HG03025 (cell line): ENCODE data around the gene CCDC126.
"Not testable (repeated sequence)": the region's sequence is repeated elsewhere in the genome, so short reads cannot be mapped to it uniquely, and the experiment has no call there.

Experiments
- ATAC-seq: cut with Tn5 transposase; IDR thresholded peaks from one replicate; pipeline ENCODE4 v1.9.1; 2021; ENCODE audit warnings: mild to moderate bottlenecking, moderate library complexity; ENCODE audit not compliant: unreplicated experiment, low FRiP score

The CCDC126 gene

GRCh38 chr7:23597094-23598091, at the start of gene CCDC126:
Gene CCDC126 (plus strand): TSS chr7:23597382. CDS start chr7:23611316, 13,934 bp downstream.
- ATAC-seq, result peak; percentile 81

GRCh38 chr7:23547662-23548061, 49.5 kb upstream of the CCDC126 start:
- no peak for ATAC-seq

DNA sequence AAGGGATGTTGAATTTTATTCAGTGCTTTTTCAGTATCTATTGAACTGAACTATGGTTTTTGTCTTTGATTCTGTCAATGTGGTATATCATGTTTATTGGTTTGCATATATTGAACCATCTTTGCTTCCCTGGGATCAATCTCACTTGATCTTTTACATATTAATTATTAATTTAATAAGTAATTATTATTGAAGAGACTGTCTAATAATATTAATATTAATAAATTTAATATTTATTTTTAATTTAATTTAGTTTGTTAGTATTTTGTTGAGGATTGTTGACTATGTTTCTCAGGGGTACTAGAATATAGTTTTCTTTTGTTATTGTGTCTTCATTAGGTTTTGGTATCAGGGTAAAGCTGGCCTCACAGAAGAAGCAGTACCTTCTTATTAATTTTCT, 38.9 kb upstream of the CCDC126 start:
- no peak for ATAC-seq

GRCh38 chr7:23570592-23571200, 26.5 kb upstream of the CCDC126 start:
- ATAC-seq, result no peak

DNA sequence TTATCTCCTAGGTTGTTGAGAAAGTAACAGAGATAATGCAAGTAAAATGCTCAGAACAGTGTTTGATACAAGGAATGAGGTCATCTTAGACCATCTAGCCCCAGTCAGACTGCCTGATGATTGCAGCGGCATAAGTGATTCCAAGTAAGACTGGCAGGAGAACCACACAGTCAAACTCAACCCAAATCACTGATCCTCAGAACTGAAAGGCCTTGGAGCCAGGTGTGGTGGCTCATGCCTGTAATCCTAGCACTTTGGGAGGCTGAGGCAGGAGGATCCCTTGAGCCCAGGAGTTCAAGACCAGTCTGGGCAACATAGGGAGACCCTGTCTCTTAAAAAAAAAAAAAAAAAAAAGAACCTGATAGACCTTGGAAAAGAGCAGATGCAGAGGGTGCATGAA, 15.2 kb upstream of the CCDC126 start:
- ATAC-seq, result not testable (repeated sequence)

DNA sequence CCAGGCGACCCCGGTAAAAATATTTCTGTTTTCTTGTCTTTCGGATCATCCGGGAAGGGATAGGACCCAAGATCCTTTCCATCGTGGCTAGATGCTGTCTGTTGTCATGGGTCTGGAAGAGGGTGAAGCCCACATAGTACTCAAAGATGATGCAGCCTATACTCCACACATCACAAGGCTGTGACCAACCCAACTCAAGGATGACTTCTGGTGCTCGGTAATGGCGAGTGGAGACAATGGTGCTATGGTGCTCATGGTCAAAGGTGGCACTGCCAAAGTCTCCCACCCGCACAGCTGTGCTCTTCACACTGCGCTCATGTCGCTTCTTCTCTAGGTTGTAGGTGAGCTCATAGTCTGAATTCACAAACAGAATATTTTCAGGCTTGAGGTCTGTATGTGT, 11.9 kb upstream of the CCDC126 start:
- ATAC-seq, result not testable (repeated sequence)

GRCh38 chr7:23586159-23586558, 11.0 kb upstream of the CCDC126 start:
- no peak for ATAC-seq

DNA sequence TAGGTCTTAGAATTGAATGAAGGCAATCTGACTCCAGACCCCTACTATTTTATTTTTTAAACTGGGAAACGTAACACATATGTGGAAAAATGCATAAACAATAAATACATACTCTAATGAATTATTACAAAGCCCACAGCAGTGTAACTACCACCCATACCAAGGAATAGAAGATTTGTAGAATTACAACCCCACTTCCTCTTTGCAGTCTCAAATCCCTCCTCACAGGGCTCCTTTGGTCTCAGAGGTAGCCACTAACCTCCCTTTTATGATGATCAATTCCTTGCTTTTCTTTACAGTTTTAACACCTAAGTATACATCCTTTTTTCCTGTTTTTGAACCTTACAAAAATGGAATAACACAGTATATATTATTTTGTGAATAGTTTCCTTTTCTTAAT, 6.7 kb upstream of the CCDC126 start:
- no peak for ATAC-seq

- no peak for ATAC-seq
These were observed 3.5 kb upstream of the CCDC126 start for GRCh38 chr7:23593706-23594105.

DNA sequence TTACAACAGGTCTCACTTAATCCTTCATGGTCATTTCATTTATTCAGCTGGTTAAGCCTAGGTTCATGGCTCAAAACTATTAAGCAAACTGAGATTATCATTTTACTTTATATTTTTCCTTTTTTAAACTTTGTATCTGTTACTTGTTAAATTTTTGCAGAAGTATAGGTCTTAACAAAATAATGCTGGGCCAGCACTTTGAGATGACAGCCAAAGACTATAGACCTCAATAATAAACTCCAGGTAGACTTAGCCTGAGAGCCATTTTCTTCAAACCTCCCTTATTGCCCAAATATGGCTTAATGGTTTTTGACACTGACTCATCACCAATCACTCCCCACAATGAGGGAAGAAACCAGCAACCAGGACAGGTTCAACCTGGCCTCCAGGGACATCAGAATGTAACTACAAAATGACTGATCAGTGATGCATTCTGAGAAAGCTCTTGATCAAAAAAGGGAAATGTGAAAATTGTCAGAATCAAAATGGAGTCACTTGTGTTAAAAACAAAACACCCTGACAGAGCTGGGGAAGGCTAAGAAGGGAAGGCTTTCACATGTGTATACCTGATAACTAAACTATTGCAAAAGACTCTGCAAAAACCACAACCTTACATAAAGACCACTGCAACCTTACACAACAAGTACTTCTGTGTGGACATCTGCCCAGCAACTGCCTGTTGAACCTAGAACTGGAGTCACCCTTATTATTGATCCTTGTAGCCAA, 2.1 kb upstream of the CCDC126 start:
- ATAC-seq, result no peak

GRCh38 chr7:23598296-23598695, 1.1 kb downstream of the CCDC126 start:
- no peak for ATAC-seq

GRCh38 chr7:23600236-23600635, 3.1 kb downstream of the CCDC126 start:
- ATAC-seq, result no peak

- no peak for ATAC-seq
These were observed 6.6 kb downstream of the CCDC126 start for GRCh38 chr7:23603632-23604295.

DNA sequence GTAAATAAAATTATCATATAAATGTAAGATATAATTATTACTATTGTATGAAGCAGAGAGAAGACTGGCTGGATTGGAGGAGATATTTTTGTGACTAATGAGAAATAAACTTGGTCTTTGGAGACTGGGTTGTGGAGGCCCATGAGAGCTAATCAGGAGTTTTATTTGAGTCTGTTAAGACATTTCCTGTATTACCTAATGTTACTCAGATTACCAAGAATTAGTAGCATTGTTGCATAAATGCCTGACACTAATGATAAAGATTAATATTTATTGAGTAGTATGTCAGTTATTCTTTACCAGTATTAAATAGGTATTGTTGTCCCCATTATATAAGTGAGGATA, 7.1 kb downstream of the CCDC126 start:
- ATAC-seq, result no peak

DNA sequence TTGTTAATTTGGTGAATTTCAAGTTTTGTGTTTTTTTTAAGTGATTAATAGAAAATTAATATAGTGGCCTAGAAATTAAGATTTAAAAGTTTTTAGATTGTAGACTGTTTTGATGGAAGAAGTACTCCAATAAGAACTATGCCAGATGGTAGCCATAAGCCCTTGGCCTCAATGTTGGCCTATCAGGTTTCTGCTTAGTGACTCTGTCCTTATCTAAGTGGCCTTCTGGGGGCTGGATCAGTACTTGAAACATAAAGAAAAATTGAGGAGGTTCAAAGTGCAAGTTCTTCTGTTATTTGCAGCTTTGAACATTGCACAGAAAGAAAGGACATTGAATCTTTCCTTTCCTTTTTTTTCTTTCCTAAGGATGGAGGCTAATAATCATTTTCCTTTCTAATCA, 9.9 kb downstream of the CCDC126 start:
- no peak for ATAC-seq

DNA sequence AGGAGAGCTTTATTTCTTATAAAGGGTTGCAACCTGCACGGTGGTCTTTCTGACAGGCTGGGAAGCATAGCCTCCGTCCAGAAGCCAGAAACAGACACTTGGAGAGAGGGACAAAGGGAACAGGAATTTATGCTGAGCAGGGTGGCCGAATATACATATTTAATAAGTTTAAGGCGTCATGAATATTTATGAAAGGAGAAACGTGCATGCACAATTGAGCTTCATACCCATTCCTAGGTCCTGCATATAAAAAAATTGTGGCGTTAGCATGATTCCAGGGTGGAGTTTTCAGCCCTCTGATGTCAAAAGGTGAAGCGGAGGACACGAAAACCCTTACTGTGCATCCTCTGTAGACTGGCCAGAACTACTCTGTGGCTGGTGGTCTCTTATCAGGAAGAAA, 10.7 kb downstream of the CCDC126 start:
- ATAC-seq, result no peak

GRCh38 chr7:23615331-23615730, 18.1 kb downstream of the CCDC126 start:
- ATAC-seq, result no peak

DNA sequence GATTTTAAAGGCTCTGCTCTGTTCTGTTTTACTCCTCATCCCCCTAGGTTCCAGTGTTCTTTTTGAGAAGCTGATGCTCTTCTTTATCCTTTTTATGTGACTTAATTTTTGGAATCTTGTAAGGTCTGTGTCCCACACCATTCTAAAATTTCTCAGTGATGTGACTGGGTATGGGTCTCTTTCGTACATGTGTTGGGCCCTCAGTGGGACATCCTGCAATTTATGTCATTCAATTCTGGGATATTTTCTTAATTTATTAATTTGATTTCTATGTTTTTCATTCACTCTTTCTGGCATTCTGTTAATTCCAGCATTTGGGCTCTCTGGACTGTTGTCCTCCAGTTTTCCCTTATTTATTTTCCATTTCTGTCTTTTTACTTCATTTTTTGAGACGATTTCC, 19.4 kb downstream of the CCDC126 start:
- ATAC-seq, result no peak

DNA sequence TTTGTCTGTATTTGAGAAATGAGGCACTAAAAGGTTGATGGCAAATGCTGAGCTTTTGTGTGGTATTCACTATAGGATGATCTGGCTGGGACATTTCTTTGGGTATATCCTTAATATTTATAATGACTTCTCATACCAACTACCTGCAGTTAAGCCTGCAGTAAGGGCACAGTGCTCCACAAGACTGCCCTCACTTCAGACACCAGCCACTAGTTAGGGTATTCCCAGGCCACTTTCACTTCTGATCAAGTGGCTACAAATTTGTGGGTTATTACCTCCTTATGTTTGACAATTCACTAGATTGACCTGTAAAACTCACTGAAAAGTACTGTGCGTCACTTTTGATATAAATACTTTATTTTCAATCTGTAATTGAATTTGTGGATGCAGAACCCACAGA, 20.3 kb downstream of the CCDC126 start:
- ATAC-seq, result no peak

DNA sequence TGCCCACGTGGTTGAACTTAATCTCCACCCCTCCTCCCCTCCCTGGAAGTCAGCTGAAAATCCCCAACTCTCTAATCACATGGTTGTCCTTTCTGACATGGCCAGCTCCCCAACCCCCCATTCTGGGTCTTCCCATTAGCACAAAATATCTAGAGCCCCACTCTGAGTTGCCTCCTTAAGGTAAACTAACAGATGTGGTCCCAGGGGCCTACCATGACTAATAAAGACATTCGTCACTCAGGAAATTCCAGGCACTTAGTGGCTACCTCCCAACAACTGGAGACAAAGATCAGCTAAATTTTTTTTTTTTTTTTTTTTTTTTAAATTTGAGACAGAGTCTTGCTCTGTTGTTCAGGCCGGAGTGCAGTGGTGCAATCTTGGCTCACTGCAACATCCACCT, 21.1 kb downstream of the CCDC126 start:
- ATAC-seq, result no peak

- ATAC-seq, result no peak
These were observed 22.0 kb downstream of the CCDC126 start for GRCh38 chr7:23619141-23619540.
